ENCODE data around the gene NCEH1.

DNA sequence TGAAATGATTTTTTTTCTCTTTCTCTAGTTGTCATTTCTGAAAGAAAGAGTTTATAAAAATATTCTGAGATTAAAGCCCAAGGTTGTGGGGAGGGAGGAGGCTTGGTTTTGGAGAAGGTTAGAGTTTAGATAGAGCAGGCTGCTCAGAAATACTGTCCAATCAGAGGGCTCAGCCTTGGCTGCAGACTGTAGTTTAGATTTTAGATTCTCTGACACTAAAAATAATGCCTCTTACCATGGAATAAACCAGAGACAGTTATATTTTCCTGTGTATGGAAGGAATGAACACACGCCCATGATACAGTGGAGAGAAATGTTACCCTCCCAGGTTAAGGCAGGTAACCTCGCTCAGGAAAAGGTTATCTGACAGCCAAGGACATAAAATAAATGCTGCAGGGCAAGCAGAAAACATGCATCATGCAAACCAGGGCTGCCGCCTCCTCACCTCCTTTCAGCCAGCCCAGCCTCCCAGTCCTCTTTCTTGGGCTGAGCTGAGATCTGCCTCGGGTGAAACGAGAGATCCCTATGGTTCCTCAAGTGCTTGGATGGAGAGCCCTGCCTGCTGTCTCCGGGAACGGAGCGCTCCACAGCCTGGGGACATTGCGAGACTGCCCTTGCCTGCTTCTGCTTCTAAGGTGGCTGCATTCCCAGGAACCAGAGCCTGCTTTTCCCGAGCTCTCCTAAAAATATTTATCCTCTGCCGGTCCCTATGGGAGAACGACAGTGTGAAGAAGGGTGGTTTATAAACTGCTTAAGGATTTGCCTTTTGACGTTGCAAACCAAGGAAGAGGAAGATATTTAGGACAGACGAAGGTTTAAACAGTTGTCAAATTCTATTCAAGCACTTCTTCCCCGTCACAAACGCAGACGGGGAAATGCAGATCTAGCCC lies 848 bp downstream of the NCEH1 start:
- no peak for TF ChIP-seq POLR2A (IDR thresholded peaks at IDR 0.05)
- TF ChIP-seq CTCF (IDR thresholded peaks at IDR 0.05), result no peak
- no peak for TF ChIP-seq POLR2AphosphoS5 (IDR thresholded peaks at IDR 0.05)
- TF ChIP-seq EP300 (IDR thresholded peaks at IDR 0.05), result no peak
